HG02678 (cell line): ENCODE measurements around the gene TEX51.

ENCODE experiments used
- ATAC-seq: cut with Tn5 transposase; IDR thresholded peaks from one replicate; pipeline ENCODE4 v1.9.1; 2021; ENCODE audit warnings: mild to moderate bottlenecking, moderate library complexity; ENCODE audit not compliant: unreplicated experiment

The TEX51 gene

GRCh38 chr2:126946318-126947102 is 47.8 kb downstream of the TEX51 start:
- no peak for ATAC-seq

DNA sequence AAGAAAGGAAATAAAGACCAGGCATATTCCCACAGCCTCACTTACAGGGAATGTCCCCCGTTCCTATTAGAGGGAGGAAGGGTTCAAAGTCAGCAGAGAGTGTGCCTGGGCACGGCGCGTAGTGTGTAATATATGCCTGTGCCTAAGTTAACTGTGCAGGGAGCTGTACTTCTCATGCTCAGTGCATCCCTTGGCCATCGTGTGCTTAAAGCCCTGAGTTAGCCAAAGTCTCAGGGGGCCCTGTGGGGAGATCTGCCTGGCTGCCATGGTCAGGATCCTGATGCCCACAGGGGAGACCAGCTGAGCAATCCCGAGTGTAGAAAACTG is 48.4 kb downstream of the TEX51 start:
- ATAC-seq: no peak

DNA sequence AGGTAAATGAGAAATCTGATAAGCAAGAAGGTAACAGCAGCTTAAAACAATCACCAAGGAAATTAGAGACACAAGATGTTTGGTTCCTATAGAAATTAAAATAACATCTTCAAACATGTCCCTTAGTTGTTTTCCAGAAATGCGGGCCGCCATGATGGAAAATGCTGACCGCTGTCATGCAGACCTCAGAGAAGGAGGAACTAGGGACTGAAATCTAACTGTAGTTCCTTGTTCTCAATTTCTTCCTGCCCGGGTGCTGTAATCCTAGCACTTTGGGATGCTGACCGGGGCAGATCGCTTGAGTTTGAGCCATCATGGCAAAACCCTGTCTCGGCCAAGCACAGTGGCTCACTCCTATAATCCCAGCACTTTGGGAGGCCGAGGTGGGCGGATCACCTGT is 51.1 kb downstream of the TEX51 start:
- ATAC-seq: no peak

- ATAC-seq: no peak
These were observed 51.8 kb downstream of the TEX51 start for GRCh38 chr2:126950504-126950903.
